ENCODE data around the gene LYSMD2. TPM values are rescaled to one million over a fixed set of nuclear protein-coding genes. Genes with fewer than 3 reads are reported as not detected.

LYSMD2 gene
- total RNA-seq, 1 donor from 2014 or later = 0.78 TPM

GRCh38 chr15:51678096-51678495, 59.4 kb downstream of the LYSMD2 start:
- Mint-ChIP-seq H3K27me3 (ENCODE audit: unreplicated experiment) (peaks cover 7% of the 10 kb centered on the region), H3K9me3 (ENCODE audit: unreplicated experiment) (peaks cover 6% of the 10 kb centered on the region), H3K27ac (ENCODE audit: unreplicated experiment) (no peak overlapping the region), H3K4me1 (ENCODE audit: low read depth, unreplicated experiment) (peaks cover 14% of the 10 kb centered on the region), H3K4me3 (ENCODE audit: unreplicated experiment) (no peak overlapping the region), H3K36me3 (ENCODE audit: unreplicated experiment) (no peaks in the 10 kb centered on the region)
- DNase-seq = no peak
- TF ChIP-seq CTCF (IDR thresholded peaks at IDR 0.05; ENCODE audit: partially characterized antibody, unreplicated experiment) = no peak

- H3K27ac Mint-ChIP-seq (ENCODE audit: unreplicated experiment) = no peak overlapping the region
- H3K36me3 Mint-ChIP-seq (ENCODE audit: unreplicated experiment) = no peaks in the 10 kb centered on the region
- DNase-seq = no peak
- no peak for TF ChIP-seq CTCF (IDR thresholded peaks at IDR 0.05; ENCODE audit: partially characterized antibody, unreplicated experiment)
- peaks cover 20% of the 10 kb centered on the region for H3K4me1 Mint-ChIP-seq (ENCODE audit: low read depth, unreplicated experiment)
- H3K9me3 Mint-ChIP-seq (ENCODE audit: unreplicated experiment) = peaks cover 6% of the 10 kb centered on the region
- peaks cover 9% of the 10 kb centered on the region for H3K27me3 Mint-ChIP-seq (ENCODE audit: unreplicated experiment)
- H3K4me3 Mint-ChIP-seq (ENCODE audit: unreplicated experiment) = no peak overlapping the region
Observed at GRCh38 chr15:51677452-51677851, 60.0 kb downstream of the LYSMD2 start.

- peaks cover 22% of the 10 kb centered on the region for H3K4me1 Mint-ChIP-seq (ENCODE audit: low read depth, unreplicated experiment)
- no peaks in the 10 kb centered on the region for H3K36me3 Mint-ChIP-seq (ENCODE audit: unreplicated experiment)
- no peak for DNase-seq
- no peak overlapping the region for H3K27ac Mint-ChIP-seq (ENCODE audit: unreplicated experiment)
- H3K27me3 Mint-ChIP-seq (ENCODE audit: unreplicated experiment) = peaks cover 9% of the 10 kb centered on the region
- no peak overlapping the region for H3K4me3 Mint-ChIP-seq (ENCODE audit: unreplicated experiment)
- TF ChIP-seq CTCF (IDR thresholded peaks at IDR 0.05; ENCODE audit: partially characterized antibody, unreplicated experiment) = no peak
- H3K9me3 Mint-ChIP-seq (ENCODE audit: unreplicated experiment) = peaks cover 6% of the 10 kb centered on the region
Observed at GRCh38 chr15:51677021-51677420, 60.4 kb downstream of the LYSMD2 start.

- Mint-ChIP-seq H3K4me3 (ENCODE audit: unreplicated experiment) (no peak overlapping the region), H3K27me3 (ENCODE audit: unreplicated experiment) (peaks cover 2% of the 10 kb centered on the region), H3K9me3 (ENCODE audit: unreplicated experiment) (peaks cover 2% of the 10 kb centered on the region), H3K4me1 (ENCODE audit: low read depth, unreplicated experiment) (peaks cover 19% of the 10 kb centered on the region), H3K36me3 (ENCODE audit: unreplicated experiment) (no peaks in the 10 kb centered on the region), H3K27ac (ENCODE audit: unreplicated experiment) (no peak overlapping the region)
- DNase-seq = no peak
- no peak for TF ChIP-seq CTCF (IDR thresholded peaks at IDR 0.05; ENCODE audit: partially characterized antibody, unreplicated experiment)
Observed at GRCh38 chr15:51675234-51675633, 62.2 kb downstream of the LYSMD2 start.

Other genes with a start within 250 kb of the LYSMD2 start
- gene DMXL2, start 114.9 kb downstream of the LYSMD2 start, total RNA-seq (ENCODE audit: unreplicated experiment) = 48.2 TPM
- 219 TPM for gene SCG3, start 56.2 kb downstream of the LYSMD2 start, total RNA-seq (ENCODE audit: unreplicated experiment)
- gene TMOD2, start 13.9 kb upstream of the LYSMD2 start, total RNA-seq (ENCODE audit: unreplicated experiment) = 75.0 TPM
- 29.2 TPM for gene TMOD3, start 92.0 kb upstream of the LYSMD2 start, total RNA-seq (ENCODE audit: unreplicated experiment)
- 22.7 TPM for gene LEO1, start 234.1 kb upstream of the LYSMD2 start, total RNA-seq (ENCODE audit: unreplicated experiment)

Data from glutamatergic neuron (in vitro differentiated cells).